Heart right ventricle (tissue), 16 donors: ENCODE data around the gene SKAP2. TPM values are rescaled to one million over a fixed set of nuclear protein-coding genes. Genes with fewer than 3 reads are reported as not detected.

Experiments
- ATAC-seq, 8 donors: fragments of 200-7000 bp; cut with Tn5 transposase; one replicate each; pipeline ENCODE4 v1.9.1; 2020; ENCODE audit warnings: mild to moderate bottlenecking in 8 of 8, moderate library complexity in 8 of 8, moderate number of reproducible peaks in 1 of 8
- DNase-seq, 2 donors: peaks; one replicate each; pipeline ENCODE4 v3.0.0-alpha.2; 2020
- H3K27ac ChIP-seq, 10 donors: fragments of 200-600 bp; sonication (generic) in 2 of 10; one replicate each; pipeline versions ENCODE4 v1.5.0 to v1.8.0; 2020 to 2022; ENCODE audit warnings: mild to moderate bottlenecking in 3 of 10
- H3K27me3 ChIP-seq, 7 donors: fragments of 200-600 bp; one replicate each; pipeline ENCODE4 v1.8.0; 2021 to 2022; ENCODE audit warnings: mild to moderate bottlenecking in 2 of 7
- H3K36me3 ChIP-seq, 9 donors: fragments of 200-600 bp; sonication (generic) in 1 of 9; one replicate each; pipeline versions ENCODE4 v1.5.0 to v1.8.0; 2020 to 2022; ENCODE audit warnings: mild to moderate bottlenecking in 2 of 9
- H3K4me1 ChIP-seq, 9 donors: fragments of 200-600 bp; sonication (generic) in 1 of 9; one replicate each; pipeline versions ENCODE4 v1.5.0 to v1.8.0; 2020 to 2022; ENCODE audit warnings: mild to moderate bottlenecking in 4 of 9
- H3K4me3 ChIP-seq, 10 donors: fragments of 200-600 bp; sonication (generic) in 2 of 10; one replicate each; pipeline versions ENCODE4 v1.5.0 to v1.8.0; 2020 to 2022; ENCODE audit warnings: mild to moderate bottlenecking in 7 of 10, moderate library complexity in 2 of 10
- H3K9me3 ChIP-seq, 11 donors: fragments of 200-600 bp in 10 of 11; sonication (generic) in 2 of 11; one replicate each; pipeline versions ENCODE4 v1.5.0 to v1.8.0; 2013 to 2022; ENCODE audit warnings: mild to moderate bottlenecking in 2 of 11, control low read depth in 1 of 11, moderate library complexity in 1 of 11
- CTCF ChIP-seq, 9 donors: fragments of 200-600 bp; sonication (generic) in 2 of 9; IDR thresholded peaks; one replicate each; pipeline versions ENCODE4 v1.5.0 to v1.8.0; 2021 to 2022; ENCODE audit warnings: antibody characterized with exemption in 9 of 9, mild to moderate bottlenecking in 5 of 9, moderate library complexity in 1 of 9
- WGBS, 2 donors: extraction: QIAGEN DNeasy Blood & Tissue Kit; methylation state at CpG; one replicate each; pipeline ENCODE4 v1.1.7; 2013; ENCODE audit warnings: inconsistent platforms in 1 of 2; 5-methylcytosine and 5-hydroxymethylcytosine counted together
- intact Hi-C, 10 donors: fragments of 100-400 bp; cut with DNase I; formaldehyde crosslinking; loops; one replicate each; pipeline versions ENCODE4 v1.11.1 to v1.14.2; 2022
- polyA plus RNA-seq, 2 donors: library from polyadenylated mRNA; stranded (reverse); fragments of 200-250 nt; gene quantifications; one replicate each; pipeline ENCODE4 v1.2.3, GENCODE V29; 2013
- total RNA-seq, 10 donors: library from RNA; stranded (reverse); fragmentation: NEBNext Ultra II Directional in 3 of 10; extraction: Animal tissue kit (Norgen Biotek cat#: 25700) in 3 of 10; gene quantifications; one replicate each; pipeline versions ENCODE4 v1.2.1 to v1.2.4, GENCODE V29; 2021 to 2023
- donor health status: Arrhythmogenic right ventricular cardiomyopathy.
- donor health status: ischemic (EF 13 %, LVEDD 7.1; RV severe dilation, severe dysfunction).
- donor health status: healthy with polysubstance abuse.
- donor health status: DM: no; HTN: yes; CAD: no.
- donor health status: DM: no; HTN: no; CAD: no.
- donor health status: ischemic (EF 25% LVEDD 6.9; RV normal size, moderate dysfunction).
- donor health status: ischemic (EF 25% LVEDD 5.7; RV mildly dilated, moderate dysfunction).
- donor health status: healthy.
- donor health status: DM: yes; HTN: yes; CAD: no.
- donor health status: Ischemic cardiomyopathy.
- donor health status: ischemic (EF 35%, LVEDD 5.7; RV mildly dilated, moderate dysfunction).
- donor health status: nonischemic (EF 11% LVEDD 7.7; RV severe dilation, severe dysfunction).
- donor health status: DM: yes; HTN: yes; CAD: no.
- donor health status: PGD.
- donor health status: ischemic (EF 29% LVEDD 5.4; RV normal size, mild dysfunction).
- donor health status: nonischemic (EF 23%, LVEDD 6.1; RV moderate dilation, normal function).

SKAP2 gene
- total and polyA plus RNA-seq, 12 donors, result 1.9 to 12.3 (median 4.6) TPM

- H3K27ac ChIP-seq, result no peak overlapping the region
- no peak for TF ChIP-seq CTCF (IDR thresholded peaks at IDR 0.05)
- H3K9me3 ChIP-seq, result no peaks in the 10 kb centered on the region
Measured at GRCh38 chr7:26675143-26675887, 189.1 kb downstream of the SKAP2 start.

GRCh38 chr7:26673858-26674257 is 190.5 kb downstream of the SKAP2 start:
- H3K27me3 ChIP-seq, result peaks cover 0 to 57% (median 24%) of the 10 kb centered on the region in 7 donors

More at GRCh38 chr7:26675143-26675887, 189.1 kb downstream of the SKAP2 start:
- intact Hi-C loops, result loop anchor here in 5 of 10 donors (10.0 kb wide), 4 partner anchors 581 to 791 kb away; no protein-coding TSS in a partner anchor
- Histone ChIP-seq H3K4me1 (no peaks in the 10 kb centered on the region), H3K36me3 (no peaks in the 10 kb centered on the region), H3K4me3 (no peak overlapping the region), H3K27me3 (peaks cover 0 to 49% (median 18%) of the 10 kb centered on the region in 7 donors)
- DNase-seq (no peak), ATAC-seq (no peak)
- WGBS, 2 donors, result 93 to 94% methylated on average over 4 of the region's 4 CpGs

GRCh38 chr7:26673271-26673670 is 191.1 kb downstream of the SKAP2 start:
- no peaks in the 10 kb centered on the region for H3K4me1 ChIP-seq
- H3K27me3 ChIP-seq, result peaks cover 0 to 57% (median 28%) of the 10 kb centered on the region in 7 donors
- no peak overlapping the region for H3K27ac ChIP-seq
- H3K36me3 ChIP-seq, result no peaks in the 10 kb centered on the region
- no peaks in the 10 kb centered on the region for H3K9me3 ChIP-seq
- no peak for DNase-seq
- no peak for ATAC-seq
- no peak for TF ChIP-seq CTCF (IDR thresholded peaks at IDR 0.05)
- intact Hi-C loops, result loop anchor here in 7 of 10 donors (5.0 to 10.0 kb wide), 6 partner anchors 578 to 788 kb away; no protein-coding TSS in a partner anchor
- no peak overlapping the region for H3K4me3 ChIP-seq
- 78 to 82% methylated on average over 2 of the region's 2 CpGs for whole genome bisulfite sequencing, 2 donors

More at GRCh38 chr7:26673858-26674257, 190.5 kb downstream of the SKAP2 start:
- no peaks in the 10 kb centered on the region for H3K4me1 ChIP-seq
- DNase-seq (no peak), ATAC-seq (no peak)
- WGBS, 2 donors, result 93 to 94% methylated on average over 4 of the region's 4 CpGs
- TF ChIP-seq CTCF (IDR thresholded peaks at IDR 0.05), result no peak
- no peak overlapping the region for H3K27ac ChIP-seq
- no peaks in the 10 kb centered on the region for H3K9me3 ChIP-seq
- no peak overlapping the region for H3K4me3 ChIP-seq
- intact Hi-C loops, result loop anchor here in 7 of 10 donors (5.0 to 10.0 kb wide), 6 partner anchors 579 to 789 kb away; no protein-coding TSS in a partner anchor
- no peaks in the 10 kb centered on the region for H3K36me3 ChIP-seq

GRCh38 chr7:26670841-26671240 is 193.5 kb downstream of the SKAP2 start:
- Histone ChIP-seq H3K27ac (no peak overlapping the region), H3K4me3 (no peak overlapping the region), H3K27me3 (peaks cover 0 to 51% (median 29%) of the 10 kb centered on the region in 7 donors), H3K36me3 (no peaks in the 10 kb centered on the region), H3K9me3 (no peaks in the 10 kb centered on the region), H3K4me1 (no peaks in the 10 kb centered on the region)
- intact Hi-C loops, result loop anchor here in 7 of 10 donors (5.0 to 10.0 kb wide), 6 partner anchors 576 to 786 kb away; no protein-coding TSS in a partner anchor
- TF ChIP-seq CTCF (IDR thresholded peaks at IDR 0.05), result no peak
- WGBS, 2 donors, result 80 to 85% methylated on average over 2 of the region's 2 CpGs
- DNase-seq (no peak), ATAC-seq (no peak)
